Measurements from ENCODE around the gene SPECC1L.

The SPECC1L gene

DNA sequence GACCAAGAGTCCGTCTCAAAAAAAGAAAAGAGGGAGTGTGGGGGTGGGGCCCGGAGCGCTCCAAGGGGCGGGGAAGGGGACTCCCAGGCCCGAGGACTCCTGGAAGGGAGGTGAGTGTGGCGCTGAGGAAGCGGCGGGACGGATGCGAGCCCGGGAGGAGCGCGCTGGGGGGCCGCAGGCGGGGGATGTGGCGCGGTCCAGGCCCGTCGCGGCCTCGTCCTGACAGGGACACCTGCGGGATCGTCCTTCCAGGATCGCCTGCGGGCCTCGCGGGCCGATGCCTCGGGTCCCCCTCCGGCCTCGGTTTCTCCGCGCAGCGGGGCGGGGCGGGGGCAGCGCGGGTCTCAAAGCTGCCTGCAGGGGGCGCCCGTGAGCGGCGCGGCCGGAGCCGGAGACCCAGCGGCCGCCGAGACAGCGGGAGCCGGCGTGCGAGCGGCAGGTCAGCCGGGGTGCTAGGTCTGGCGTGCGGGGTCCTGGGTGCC lies 152.9 kb downstream of the SPECC1L start:
- Histone ChIP-seq H3K36me3 (ENCODE audit: insufficient read depth, low read length) (no peaks in the 10 kb centered on the region), H3K27me3 (ENCODE audit: insufficient read depth, low read length, poor library complexity) (no peaks in the 10 kb centered on the region), H3K4me1 (ENCODE audit: insufficient read depth, low read length) (peaks cover 40% of the 10 kb centered on the region), H3K27ac (ENCODE audit: low read length) (no peak overlapping the region), H3K9ac (ENCODE audit: low read depth, low read length) (no peak overlapping the region), H3K4me2 (ENCODE audit: insufficient read depth, low read length) (no peak overlapping the region), H4K20me1 (ENCODE audit: insufficient read depth, low read length) (peaks cover 4% of the 10 kb centered on the region; the same call in 1 of the 2 replicates), H3K4me3 (ENCODE audit: low read depth in 1 of 2, low read length in 2 of 2) (no peak overlapping the region), H3K9me3 (ENCODE audit: insufficient read depth, low read length, severe bottlenecking) (no peaks in the 10 kb centered on the region), H3K79me2 (ENCODE audit: insufficient read depth, low read length) (peaks cover 4% of the 10 kb centered on the region), H2AFZ (ENCODE audit: low read depth, low read length) (no peak overlapping the region)
- ATAC-seq (ENCODE audit: insufficient read depth, low read depth) (no peak), DNase-seq (no peak)
- no peak for TF ChIP-seq EZH2 (IDR thresholded peaks at IDR 0.05; ENCODE audit: borderline replicate concordance, low read depth, low read length, severe bottlenecking)
- peak; percentile 49 for TF ChIP-seq CTCF (IDR thresholded peaks at IDR 0.05; ENCODE audit: borderline replicate concordance, extremely low read depth, low read length, poor library complexity, severe bottlenecking)

GRCh38 chr22:24424001-24424900 lies 153.6 kb downstream of the SPECC1L start:
- Histone ChIP-seq H3K9ac (ENCODE audit: low read depth, low read length) (no peak overlapping the region), H3K27ac (ENCODE audit: low read length) (peak overlapping the region; percentile 45; the same call in 1 of the 2 replicates), H3K79me2 (ENCODE audit: insufficient read depth, low read length) (peaks cover 11% of the 10 kb centered on the region), H3K36me3 (ENCODE audit: insufficient read depth, low read length) (no peaks in the 10 kb centered on the region), H4K20me1 (ENCODE audit: insufficient read depth, low read length) (peaks cover 4% of the 10 kb centered on the region; the same call in 1 of the 2 replicates), H2AFZ (ENCODE audit: low read depth, low read length) (no peak overlapping the region), H3K4me1 (ENCODE audit: insufficient read depth, low read length) (peaks cover 47% of the 10 kb centered on the region), H3K27me3 (ENCODE audit: insufficient read depth, low read length, poor library complexity) (no peaks in the 10 kb centered on the region), H3K4me2 (ENCODE audit: insufficient read depth, low read length) (no peak overlapping the region), H3K9me3 (ENCODE audit: insufficient read depth, low read length, severe bottlenecking) (no peaks in the 10 kb centered on the region), H3K4me3 (ENCODE audit: low read depth in 1 of 2, low read length in 2 of 2) (no peak overlapping the region)
- DNase-seq, result no peak
- no peak for ATAC-seq (ENCODE audit: insufficient read depth, low read depth)
- TF ChIP-seq CTCF (IDR thresholded peaks at IDR 0.05; ENCODE audit: borderline replicate concordance, extremely low read depth, low read length, poor library complexity, severe bottlenecking), result no peak
- no peak for TF ChIP-seq EZH2 (IDR thresholded peaks at IDR 0.05; ENCODE audit: borderline replicate concordance, low read depth, low read length, severe bottlenecking)

GRCh38 chr22:24424901-24425775 lies 154.5 kb downstream of the SPECC1L start:
- Histone ChIP-seq H3K79me2 (ENCODE audit: insufficient read depth, low read length) (peaks cover 19% of the 10 kb centered on the region), H3K4me1 (ENCODE audit: insufficient read depth, low read length) (peaks cover 56% of the 10 kb centered on the region), H3K4me2 (ENCODE audit: insufficient read depth, low read length) (no peak overlapping the region), H4K20me1 (ENCODE audit: insufficient read depth, low read length) (peaks cover 4% of the 10 kb centered on the region; the same call in 1 of the 2 replicates), H3K27me3 (ENCODE audit: insufficient read depth, low read length, poor library complexity) (no peaks in the 10 kb centered on the region), H3K27ac (ENCODE audit: low read length) (peak overlapping the region; percentile 95), H2AFZ (ENCODE audit: low read depth, low read length) (no peak overlapping the region), H3K9ac (ENCODE audit: low read depth, low read length) (peak overlapping the region; percentile 82; the same call in 1 of the 2 replicates), H3K4me3 (ENCODE audit: low read depth in 1 of 2, low read length in 2 of 2) (no peak overlapping the region), H3K36me3 (ENCODE audit: insufficient read depth, low read length) (no peaks in the 10 kb centered on the region), H3K9me3 (ENCODE audit: insufficient read depth, low read length, severe bottlenecking) (no peaks in the 10 kb centered on the region)
- TF ChIP-seq CTCF (IDR thresholded peaks at IDR 0.05; ENCODE audit: borderline replicate concordance, extremely low read depth, low read length, poor library complexity, severe bottlenecking), result no peak
- no peak for TF ChIP-seq EZH2 (IDR thresholded peaks at IDR 0.05; ENCODE audit: borderline replicate concordance, low read depth, low read length, severe bottlenecking)
- DNase-seq (no peak), ATAC-seq (ENCODE audit: insufficient read depth, low read depth) (no peak)
